OCI-LY3 (cell line): ENCODE results near the gene ARL6IP4.

ENCODE experiments used
- H2AFZ ChIP-seq: fragments of 200-600, 300-600 bp; shearing (Covaris generic); 2 replicates; pipeline ENCODE4 v1.6.0; 2014; ENCODE audit warnings: antibody characterized with exemption, low read depth, low read length
- H3K27ac ChIP-seq: fragments of 200-600, 300-600 bp; sonication (generic); 2 replicates; pipeline ENCODE4 v1.5.1; 2014; ENCODE audit warnings: mild to moderate bottlenecking, low read length, moderate library complexity, mixed read lengths
- H3K27me3 ChIP-seq: fragments of 200-600, 300-600 bp; sonication (generic); 2 replicates; pipeline ENCODE4 v1.6.1; 2014; ENCODE audit warnings: low read depth, low read length, mixed read lengths
- H3K36me3 ChIP-seq: fragments of 200-600, 300-600 bp; sonication (generic); replicated peaks from 2 replicates; pipeline ENCODE3; 2014; ENCODE audit warnings: low read depth, low read length, mixed read lengths
- H3K4me1 ChIP-seq: fragments of 300-600, 200-600 bp; sonication (generic); 2 replicates; pipeline ENCODE4 v1.6.1; 2014; ENCODE audit warnings: low read length, mixed read lengths
- H3K4me2 ChIP-seq: fragments of 200-600, 300-600 bp; sonication (generic); 2 replicates; pipeline ENCODE4 v1.6.1; 2014; ENCODE audit warnings: low read length, mixed read lengths
- H3K4me3 ChIP-seq: fragments of 300-600, 200-600 bp; sonication (generic); 2 replicates; pipeline ENCODE4 v1.5.1; 2014; ENCODE audit warnings: antibody characterized with exemption, mild to moderate bottlenecking, low read length, moderate library complexity
- H3K79me2 ChIP-seq: fragments of 300-600, 200-600 bp; shearing (Covaris generic); 2 replicates; pipeline ENCODE4 v1.6.1; 2014; ENCODE audit warnings: mild to moderate bottlenecking, low read length, mixed read lengths
- H3K9ac ChIP-seq: fragments of 300-600, 200-600 bp; shearing (Covaris generic); 2 replicates; pipeline ENCODE4 v1.6.0; 2014; ENCODE audit warnings: mild to moderate bottlenecking, low read length, moderate library complexity
- H3K9me3 ChIP-seq: fragments of 200-600, 300-600 bp; shearing (Covaris generic); 2 replicates; pipeline ENCODE4 v1.6.1; 2014; ENCODE audit warnings: low read length, mixed read lengths; ENCODE audit not compliant: insufficient read depth
- H4K20me1 ChIP-seq: fragments of 200-600, 300-600 bp; sonication (generic); 2 replicates; pipeline ENCODE4 v1.6.1; 2016; ENCODE audit warnings: low read length, mixed read lengths; ENCODE audit not compliant: insufficient read depth
- CTCF ChIP-seq: fragments of 200-600, 300-600 bp; sonication (generic); IDR thresholded peaks from 2 replicates; pipeline ENCODE4 v1.5.1; 2014; ENCODE audit warnings: antibody characterized with exemption, low read length, low read depth
- EZH2phosphoT487 ChIP-seq: fragments of 200-600 bp; shearing (Covaris generic); IDR thresholded peaks from 2 replicates; pipeline ENCODE4 v1.6.1; 2018; ENCODE audit warnings: antibody characterized with exemption, mixed run types, low read depth

ARL6IP4 gene

GRCh38 chr12:122948605-122949004 lies 31.9 kb upstream of the ARL6IP4 start:
- H4K20me1 ChIP-seq, result no peaks in the 10 kb centered on the region

GRCh38 chr12:122949405-122949804 lies 31.1 kb upstream of the ARL6IP4 start:
- no peaks in the 10 kb centered on the region for H3K36me3 ChIP-seq
- no peak overlapping the region for H3K27ac ChIP-seq
- TF ChIP-seq CTCF (no peak), EZH2phosphoT487 (no peak)
- H3K9ac ChIP-seq, result no peak overlapping the region
- no peak overlapping the region for H2AFZ ChIP-seq
- H3K4me1 ChIP-seq, result peaks cover 12% of the 10 kb centered on the region; the same call in 1 of the 2 replicates
- H3K4me2 ChIP-seq, result no peak overlapping the region
- no peak overlapping the region for H3K4me3 ChIP-seq
- H4K20me1 ChIP-seq, result no peaks in the 10 kb centered on the region
- H3K9me3 ChIP-seq, result no peaks in the 10 kb centered on the region
- H3K79me2 ChIP-seq, result no peaks in the 10 kb centered on the region
- H3K27me3 ChIP-seq, result peaks cover 6% of the 10 kb centered on the region; the same call in 1 of the 2 replicates

More at GRCh38 chr12:122948605-122949004, 31.9 kb upstream of the ARL6IP4 start:
- Histone ChIP-seq H3K27ac (no peak overlapping the region), H3K79me2 (no peaks in the 10 kb centered on the region), H3K4me1 (peaks cover 12% of the 10 kb centered on the region; the same call in 1 of the 2 replicates), H2AFZ (no peak overlapping the region), H3K9ac (no peak overlapping the region), H3K9me3 (no peaks in the 10 kb centered on the region), H3K36me3 (no peaks in the 10 kb centered on the region), H3K4me2 (no peak overlapping the region), H3K27me3 (peaks cover 6% of the 10 kb centered on the region; the same call in 1 of the 2 replicates), H3K4me3 (no peak overlapping the region)
- TF ChIP-seq EZH2phosphoT487 (no peak), CTCF (no peak)

- Histone ChIP-seq H3K27ac (no peak overlapping the region), H3K9ac (no peak overlapping the region), H2AFZ (no peak overlapping the region)
Measured at GRCh38 chr12:122949816-122950675, 30.4 kb upstream of the ARL6IP4 start.

More at GRCh38 chr12:122949816-122950675, 30.4 kb upstream of the ARL6IP4 start:
- peaks cover 11% of the 10 kb centered on the region; the same call in 1 of the 2 replicates for H3K27me3 ChIP-seq
- TF ChIP-seq EZH2phosphoT487 (no peak), CTCF (no peak)
- H3K4me3 ChIP-seq, result no peak overlapping the region
- no peak overlapping the region for H3K4me2 ChIP-seq
- no peaks in the 10 kb centered on the region for H4K20me1 ChIP-seq
- peaks cover 12% of the 10 kb centered on the region; the same call in 1 of the 2 replicates for H3K4me1 ChIP-seq
- no peaks in the 10 kb centered on the region for H3K36me3 ChIP-seq
- no peaks in the 10 kb centered on the region for H3K9me3 ChIP-seq
- no peaks in the 10 kb centered on the region for H3K79me2 ChIP-seq
